Left lung (tissue), 10 donors: ENCODE data around the gene HLA-DQB1. TPM values are rescaled to one million over a fixed set of nuclear protein-coding genes. Genes with fewer than 3 reads are reported as not detected.

Experiments
- ATAC-seq: fragments of 200-7000 bp; cut with Tn5 transposase; one replicate; pipeline ENCODE4 v1.9.1; 2020; ENCODE audit warnings: moderate library complexity
- DNase-seq, 4 donors: peaks; one replicate each; pipeline ENCODE4 v3.0.0-alpha.2; 2013 to 2020
- H3K27ac ChIP-seq, 2 donors: fragments of 200-600 bp; sonication (generic) in 1 of 2; one replicate each; pipeline versions ENCODE4 v1.5.0 to v1.8.0; 2020 to 2021
- H3K27me3 ChIP-seq, 2 donors: fragments of 200-600 bp; sonication (generic) in 1 of 2; one replicate each; pipeline versions ENCODE4 v1.5.0 to v1.8.0; 2020 to 2021
- H3K36me3 ChIP-seq, 2 donors: fragments of 200-600 bp; sonication (generic) in 1 of 2; one replicate each; pipeline versions ENCODE4 v1.5.0 to v1.8.0; 2020 to 2021
- H3K4me1 ChIP-seq, 2 donors: fragments of 200-600 bp; one replicate each; pipeline ENCODE4 v1.8.0; 2021
- H3K4me3 ChIP-seq, 2 donors: fragments of 200-600 bp; sonication (generic) in 1 of 2; one replicate each; pipeline versions ENCODE4 v1.5.0 to v1.8.0; 2020 to 2021; ENCODE audit warnings: mild to moderate bottlenecking in 1 of 2
- H3K9me3 ChIP-seq, 2 donors: fragments of 200-600 bp; sonication (generic) in 1 of 2; one replicate each; pipeline versions ENCODE4 v1.5.0 to v1.8.0; 2020 to 2021
- CTCF ChIP-seq, 2 donors: fragments of 200-600 bp; sonication (generic) in 1 of 2; IDR thresholded peaks; one replicate each; pipeline versions ENCODE4 v1.5.0 to v1.8.0; 2021; ENCODE audit warnings: antibody characterized with exemption in 2 of 2
- intact Hi-C, 2 donors: fragments of 100-400 bp; cut with DNase I; formaldehyde crosslinking; loops; one replicate each; pipeline versions ENCODE4 v1.11.2 to v1.14.2; 2022
- polyA plus RNA-seq, 6 donors: library from polyadenylated mRNA; unstranded; fragments of 120-200 nt; gene quantifications; one replicate each; pipeline ENCODE4 v1.2.1, GENCODE V29; 2013; ENCODE audit not compliant: insufficient read length in 6 of 6
- total RNA-seq, 2 donors: library from RNA; stranded (reverse); fragmentation: NEBNext Ultra II Directional; extraction: Animal tissue kit (Norgen Biotek cat#: 25700); gene quantifications; one replicate each; pipeline ENCODE4 v1.2.1, GENCODE V29; 2021
- donor health status: DM: no; HTN: yes; CAD: no.
- donor health status: DM: no; HTN: no; CAD: no.

The HLA-DQB1 gene
- total and polyA plus RNA-seq, 8 donors, result 2.8 to 172 (median 6.8) TPM

DNA sequence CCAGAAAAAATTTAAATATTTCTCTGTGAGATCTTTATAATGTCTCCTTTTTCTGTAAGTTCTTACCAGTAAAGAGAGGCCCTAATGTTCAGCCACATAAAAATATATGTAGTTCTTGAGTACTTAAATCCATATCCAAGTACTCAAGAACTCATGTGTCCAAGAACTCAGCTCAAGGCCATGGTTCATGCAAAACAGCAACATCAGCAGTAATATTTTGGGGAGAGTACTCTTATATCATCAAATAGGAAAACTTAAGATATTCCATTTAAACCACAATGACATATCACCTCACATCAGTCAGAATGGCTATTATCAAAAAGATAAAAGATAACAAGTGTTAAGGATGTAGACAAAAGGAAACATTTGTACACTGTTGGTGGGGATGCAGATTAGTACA, 3.4 kb upstream of the HLA-DQB1 start:
- intact Hi-C loops, result no loop called here
- no peak for ATAC-seq
- Histone ChIP-seq H3K36me3 (no peaks in the 10 kb centered on the region), H3K4me3 (no peak overlapping the region), H3K4me1 (peaks cover 0 to 37% of the 10 kb centered on the region in 2 donors), H3K9me3 (peaks cover 0 to 10% of the 10 kb centered on the region in 2 donors), H3K27me3 (peaks cover 0 to 3% of the 10 kb centered on the region in 2 donors), H3K27ac (peak overlapping the region in 1 of 2 donors; percentile 71)
- TF ChIP-seq CTCF (IDR thresholded peaks at IDR 0.05), result no peak
- DNase-seq, result no peak

DNA sequence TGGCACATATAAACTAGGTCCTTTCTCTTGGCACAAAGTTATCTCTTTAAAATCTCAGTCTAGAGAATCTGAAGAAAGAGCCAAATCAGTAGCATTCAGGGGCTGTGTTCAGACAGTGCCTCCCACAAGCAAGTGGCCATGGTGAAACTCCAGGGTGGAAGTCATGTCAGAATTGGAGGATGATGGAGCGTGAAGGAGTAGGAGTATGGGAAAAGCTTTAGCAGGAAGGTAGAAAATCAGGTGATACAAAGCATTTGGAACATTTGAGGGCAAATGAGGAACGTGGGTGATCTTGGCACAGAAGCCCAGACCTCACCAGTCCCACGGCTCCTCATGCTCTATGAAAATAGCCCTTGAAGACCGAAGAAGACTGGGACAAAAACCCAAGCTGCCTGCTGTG, 2.8 kb upstream of the HLA-DQB1 start:
- Histone ChIP-seq H3K4me3 (no peak overlapping the region), H3K27ac (peak overlapping the region in 1 of 2 donors; percentile 71)
- intact Hi-C loops, result no loop called here

DNA sequence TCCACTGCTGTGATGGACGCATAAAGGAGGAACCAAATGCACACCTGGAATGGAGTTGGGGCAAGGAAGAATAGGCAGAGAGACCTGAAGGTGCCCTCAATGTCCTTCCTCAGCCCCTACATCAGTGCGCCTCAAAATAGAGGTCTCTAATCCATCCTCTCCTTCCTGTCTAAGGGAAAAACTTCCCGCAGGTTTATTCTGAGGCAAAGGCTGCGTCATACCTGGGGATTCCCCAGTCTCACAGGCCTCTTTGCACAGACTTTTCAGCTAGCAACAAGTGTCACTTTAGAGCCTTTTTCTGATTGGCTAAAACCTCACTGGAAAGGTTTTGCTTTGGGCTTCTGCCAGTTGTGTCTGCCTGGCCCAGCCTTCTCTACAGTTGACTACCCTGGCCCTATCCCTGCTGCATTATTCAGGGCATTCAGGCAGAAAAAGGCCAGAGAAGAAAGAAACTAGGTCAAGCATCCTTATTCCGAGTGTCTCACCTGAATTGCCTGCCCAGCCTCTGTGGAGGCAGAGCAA, 1.8 kb upstream of the HLA-DQB1 start:
- TF ChIP-seq CTCF (IDR thresholded peaks at IDR 0.05), result no peak
- ATAC-seq (peak; percentile 80), DNase-seq (peak in 3 of 4 donors; percentile 22 to 60 (median 40))
- H3K9me3 ChIP-seq, result peaks cover 0 to 8% of the 10 kb centered on the region in 2 donors
- no peak overlapping the region for H3K4me3 ChIP-seq
- H3K27me3 ChIP-seq, result peaks cover 0 to 5% of the 10 kb centered on the region in 2 donors
- no peaks in the 10 kb centered on the region for H3K36me3 ChIP-seq
- peaks cover 0 to 47% of the 10 kb centered on the region in 2 donors for H3K4me1 ChIP-seq
- intact Hi-C loops, result no loop called here
- H3K27ac ChIP-seq, result peak overlapping the region; percentile 42 to 73

More for the DNA sequence above, 2.8 kb upstream of the HLA-DQB1 start:
- peaks cover 0 to 10% of the 10 kb centered on the region in 2 donors for H3K9me3 ChIP-seq
- peaks cover 0 to 39% of the 10 kb centered on the region in 2 donors for H3K4me1 ChIP-seq
- no peak for ATAC-seq
- no peak for DNase-seq
- no peaks in the 10 kb centered on the region for H3K36me3 ChIP-seq
- TF ChIP-seq CTCF (IDR thresholded peaks at IDR 0.05), result no peak
- peaks cover 0 to 5% of the 10 kb centered on the region in 2 donors for H3K27me3 ChIP-seq

- Histone ChIP-seq H3K4me1 (peaks cover 0 to 51% of the 10 kb centered on the region in 2 donors), H3K36me3 (peaks cover 0 to 15% of the 10 kb centered on the region in 2 donors), H3K27me3 (peaks cover 0 to 5% of the 10 kb centered on the region in 2 donors), H3K9me3 (no peaks in the 10 kb centered on the region), H3K27ac (peak overlapping the region in 1 of 2 donors; percentile 73), H3K4me3 (peak overlapping the region in 1 of 2 donors; percentile 50)
- intact Hi-C loops, result no loop called here
- DNase-seq (no peak), ATAC-seq (no peak)
- no peak for TF ChIP-seq CTCF (IDR thresholded peaks at IDR 0.05)
Observed at GRCh38 chr6:32665661-32666060, 796 bp downstream of the HLA-DQB1 start.

DNA sequence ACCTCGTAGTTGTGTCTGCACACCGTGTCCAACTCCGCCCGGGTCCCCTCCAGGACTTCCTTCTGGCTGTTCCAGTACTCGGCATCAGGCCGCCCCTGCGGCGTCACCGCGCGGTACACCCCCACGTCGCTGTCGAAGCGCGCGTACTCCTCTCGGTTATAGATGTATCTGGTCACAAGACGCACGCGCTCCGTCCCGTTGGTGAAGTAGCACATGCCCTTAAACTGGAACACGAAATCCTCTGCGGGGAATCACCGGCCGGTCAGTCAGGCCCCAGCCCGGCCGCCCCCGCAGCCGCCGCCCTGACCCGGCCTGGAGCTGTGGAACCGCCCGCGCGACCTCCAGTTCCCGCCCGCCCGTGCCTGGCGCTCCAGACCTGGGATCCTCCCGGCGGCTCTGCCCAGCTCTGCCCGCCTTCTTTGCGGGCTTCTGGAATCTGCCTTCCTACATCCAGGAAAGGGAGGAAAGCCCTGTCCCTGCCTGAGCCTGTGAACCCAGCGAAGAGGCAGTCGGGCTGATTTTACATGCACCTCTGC, 1.6 kb downstream of the HLA-DQB1 start:
- DNase-seq, result peak in 1 of 4 donors; percentile 90
- Histone ChIP-seq H3K4me3 (peak overlapping the region in 1 of 2 donors; percentile 50), H3K27me3 (peaks cover 0 to 5% of the 10 kb centered on the region in 2 donors), H3K36me3 (peaks cover 0 to 22% of the 10 kb centered on the region in 2 donors), H3K9me3 (no peaks in the 10 kb centered on the region), H3K4me1 (peaks cover 0 to 45% of the 10 kb centered on the region in 2 donors), H3K27ac (peak overlapping the region in 1 of 2 donors; percentile 73)
- peak; percentile 12 for ATAC-seq
- intact Hi-C loops, result no loop called here
- TF ChIP-seq CTCF (IDR thresholded peaks at IDR 0.05), result no peak
